Measurements from ENCODE around the gene RITA1. TPM values are rescaled to one million over a fixed set of nuclear protein-coding genes. Genes with fewer than 3 reads are reported as not detected.

RITA1 gene
- total and polyA plus RNA-seq, 9 donors, result 6.8 to 19.4 (median 15.4) TPM

- intact Hi-C loops (cut with DNase I), result no loop called here
- H3K27me3 ChIP-seq, result no peaks in the 10 kb centered on the region
- H3K4me3 ChIP-seq, result no peak overlapping the region
- no peaks in the 10 kb centered on the region for H3K36me3 ChIP-seq
- no peak overlapping the region for H3K27ac ChIP-seq
- no peak for DNase-seq
- 61 to 67% (median 64%) methylated on average over 7 of the region's 7 CpGs for WGBS, 3 donors
- peaks cover 2% of the 10 kb centered on the region for H3K4me1 ChIP-seq (ENCODE audit: insufficient read depth)
- TF ChIP-seq POLR2A (IDR thresholded peaks at IDR 0.05) (no peak), CTCF (IDR thresholded peaks at IDR 0.05) (no peak), EP300 (IDR thresholded peaks at IDR 0.05) (no peak)
- H3K9me3 ChIP-seq, result no peaks in the 10 kb centered on the region
Measured at GRCh38 chr12:113155646-113156045, 29.9 kb upstream of the RITA1 start.

GRCh38 chr12:113157218-113157859 lies 28.2 kb upstream of the RITA1 start:
- DNase-seq, result no peak
- Histone ChIP-seq H3K27ac (no peak overlapping the region), H3K4me3 (no peak overlapping the region), H3K36me3 (no peaks in the 10 kb centered on the region), H3K27me3 (no peaks in the 10 kb centered on the region), H3K4me1 (ENCODE audit: insufficient read depth) (peaks cover 2% of the 10 kb centered on the region), H3K9me3 (no peaks in the 10 kb centered on the region)
- TF ChIP-seq CTCF (IDR thresholded peaks at IDR 0.05), result no peak
- no peak for TF ChIP-seq EP300 (IDR thresholded peaks at IDR 0.05)
- intact Hi-C loops (cut with DNase I), result no loop called here
- WGBS, 3 donors, result 84 to 91% (median 86%) methylated on average over 11 to 12 of the region's 12 CpGs

GRCh38 chr12:113158439-113159203 lies 26.9 kb upstream of the RITA1 start:
- Histone ChIP-seq H3K27ac (no peak overlapping the region), H3K4me3 (no peak overlapping the region), H3K27me3 (no peaks in the 10 kb centered on the region), H3K4me1 (ENCODE audit: insufficient read depth) (no peaks in the 10 kb centered on the region), H3K9me3 (no peaks in the 10 kb centered on the region), H3K36me3 (no peaks in the 10 kb centered on the region)
- TF ChIP-seq CTCF (IDR thresholded peaks at IDR 0.05) (no peak), POLR2A (IDR thresholded peaks at IDR 0.05) (no peak), EP300 (IDR thresholded peaks at IDR 0.05) (no peak)
- no peak for DNase-seq
- WGBS, 3 donors, result 92 to 94% (median 92%) methylated on average over 24 to 26 of the region's 26 CpGs
- intact Hi-C loops (cut with DNase I), result no loop called here

GRCh38 chr12:113159937-113160336 lies 25.6 kb upstream of the RITA1 start:
- intact Hi-C loops (cut with DNase I), result loop anchor here in 1 of 4 donors (10.0 kb wide), 1 partner anchor 115 kb away; no protein-coding TSS in a partner anchor
- 85 to 90% (median 88%) methylated on average over 7 of the region's 7 CpGs for WGBS, 3 donors
- no peak for DNase-seq
- Histone ChIP-seq H3K36me3 (no peaks in the 10 kb centered on the region), H3K27ac (no peak overlapping the region), H3K27me3 (no peaks in the 10 kb centered on the region), H3K9me3 (no peaks in the 10 kb centered on the region), H3K4me1 (ENCODE audit: insufficient read depth) (no peaks in the 10 kb centered on the region), H3K4me3 (no peak overlapping the region)
- TF ChIP-seq CTCF (IDR thresholded peaks at IDR 0.05) (no peak), EP300 (IDR thresholded peaks at IDR 0.05) (no peak), POLR2A (IDR thresholded peaks at IDR 0.05) (no peak)

Data from ovary (tissue), 9 donors.